SK-N-SH (cell line): ENCODE data around the gene AGBL3.

Experiments used
- GABPA ChIP-seq: IDR thresholded peaks from 2 replicates; pipeline ENCODE4 v1.4.0; 2012; ENCODE audit warnings: low read depth, mild to moderate bottlenecking
- GATA2 ChIP-seq: sonication (generic); formaldehyde crosslinking; IDR thresholded peaks from 2 replicates; pipeline ENCODE4 v1.5.0; 2020; ENCODE audit warnings: mild to moderate bottlenecking, missing genetic modification reagents
- NFIC ChIP-seq: IDR thresholded peaks from 2 replicates; pipeline ENCODE4 v1.4.0; 2012; ENCODE audit warnings: borderline replicate concordance
- RAD21 ChIP-seq: IDR thresholded peaks from 2 replicates; pipeline ENCODE4 v1.6.1; 2012; ENCODE audit warnings: mild to moderate bottlenecking, low read length
- TEAD4 ChIP-seq: IDR thresholded peaks from 2 replicates; pipeline ENCODE4 v1.4.0; 2012; ENCODE audit warnings: mild to moderate bottlenecking, borderline replicate concordance; ENCODE audit not compliant: insufficient read depth
- TF ChIP-seq, protein P1 (sequence below): fragments of 200-600 bp; sonication (generic); IDR thresholded peaks from 2 replicates; pipeline ENCODE4 v1.6.1; 2017; ENCODE audit warnings: antibody characterized with exemption, mild to moderate bottlenecking, moderate library complexity
- TF ChIP-seq, protein P2 (sequence below): IDR thresholded peaks from 2 replicates; pipeline ENCODE4 v1.4.0; 2012; ENCODE audit warnings: low read depth

DNA sequence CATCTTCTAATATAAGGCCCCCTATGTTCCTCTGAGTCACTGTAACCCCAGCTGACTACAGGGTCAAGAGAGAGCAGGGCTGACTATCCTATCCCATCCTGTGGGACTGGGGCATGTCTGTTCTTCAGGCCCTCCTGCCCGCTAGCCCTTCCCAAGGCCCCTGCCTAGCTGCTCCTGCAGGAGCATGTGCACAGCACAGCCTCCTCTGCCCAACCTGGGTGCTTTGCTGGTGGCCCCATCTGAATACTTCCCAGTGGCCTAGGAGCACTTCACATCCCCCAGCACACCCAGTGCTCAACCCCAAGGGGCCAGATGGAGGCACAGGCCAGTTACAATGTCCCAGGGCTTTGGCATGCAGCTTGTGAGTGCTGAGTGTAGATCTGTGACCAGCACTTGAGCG, 37.3 kb downstream of the AGBL3 start:
- TF ChIP-seq, protein P1, sequence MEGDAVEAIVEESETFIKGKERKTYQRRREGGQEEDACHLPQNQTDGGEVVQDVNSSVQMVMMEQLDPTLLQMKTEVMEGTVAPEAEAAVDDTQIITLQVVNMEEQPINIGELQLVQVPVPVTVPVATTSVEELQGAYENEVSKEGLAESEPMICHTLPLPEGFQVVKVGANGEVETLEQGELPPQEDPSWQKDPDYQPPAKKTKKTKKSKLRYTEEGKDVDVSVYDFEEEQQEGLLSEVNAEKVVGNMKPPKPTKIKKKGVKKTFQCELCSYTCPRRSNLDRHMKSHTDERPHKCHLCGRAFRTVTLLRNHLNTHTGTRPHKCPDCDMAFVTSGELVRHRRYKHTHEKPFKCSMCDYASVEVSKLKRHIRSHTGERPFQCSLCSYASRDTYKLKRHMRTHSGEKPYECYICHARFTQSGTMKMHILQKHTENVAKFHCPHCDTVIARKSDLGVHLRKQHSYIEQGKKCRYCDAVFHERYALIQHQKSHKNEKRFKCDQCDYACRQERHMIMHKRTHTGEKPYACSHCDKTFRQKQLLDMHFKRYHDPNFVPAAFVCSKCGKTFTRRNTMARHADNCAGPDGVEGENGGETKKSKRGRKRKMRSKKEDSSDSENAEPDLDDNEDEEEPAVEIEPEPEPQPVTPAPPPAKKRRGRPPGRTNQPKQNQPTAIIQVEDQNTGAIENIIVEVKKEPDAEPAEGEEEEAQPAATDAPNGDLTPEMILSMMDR = no peak
- no peak for TF ChIP-seq GABPA
- TF ChIP-seq TEAD4 = no peak
- no peak for TF ChIP-seq RAD21
- TF ChIP-seq, protein P2, sequence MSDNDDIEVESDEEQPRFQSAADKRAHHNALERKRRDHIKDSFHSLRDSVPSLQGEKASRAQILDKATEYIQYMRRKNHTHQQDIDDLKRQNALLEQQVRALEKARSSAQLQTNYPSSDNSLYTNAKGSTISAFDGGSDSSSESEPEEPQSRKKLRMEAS = no peak
- no peak for TF ChIP-seq GATA2 (CRISPR knock-in tag)
- TF ChIP-seq NFIC = no peak
